Colonic mucosa (tissue), 4 donors: ENCODE data around the gene ENKD1. TPM values are rescaled to one million over a fixed set of nuclear protein-coding genes. Genes with fewer than 3 reads are reported as not detected.

Source experiments
- DNase-seq: peaks from one replicate; pipeline ENCODE4 v3.0.0-alpha.2; 2020
- H3K27ac ChIP-seq: fragments of 200-600 bp; one replicate; pipeline ENCODE4 v1.8.0; 2021
- H3K27me3 ChIP-seq: fragments of 200-600 bp; one replicate; pipeline ENCODE4 v1.8.0; 2021
- H3K36me3 ChIP-seq: fragments of 200-600 bp; one replicate; pipeline ENCODE4 v1.8.0; 2021
- H3K4me1 ChIP-seq: fragments of 200-600 bp; one replicate; pipeline ENCODE4 v1.8.0; 2021; ENCODE audit warnings: mild to moderate bottlenecking
- H3K4me3 ChIP-seq: fragments of 200-600 bp; one replicate; pipeline ENCODE4 v1.8.0; 2021
- H3K9ac ChIP-seq, 2 donors: one replicate each; pipeline ENCODE4 v1.7.0; 2013; ENCODE audit warnings: control low read depth in 2 of 2, low read depth in 2 of 2, low read length in 2 of 2
- H3K9me3 ChIP-seq: fragments of 200-600 bp; one replicate; pipeline ENCODE4 v1.8.0; 2021
- CTCF ChIP-seq: fragments of 200-600 bp; IDR thresholded peaks from one replicate; pipeline ENCODE4 v1.8.0; 2022; ENCODE audit warnings: antibody characterized with exemption, mild to moderate bottlenecking
- intact Hi-C: fragments of 100-400 bp; cut with DNase I; formaldehyde crosslinking; loops from one replicate; pipeline ENCODE4 v1.14.1; 2022
- total RNA-seq, 2 donors: library from RNA; stranded (reverse); fragmentation: NEBNext Ultra II Directional in 1 of 2; extraction: Animal tissue kit (Norgen Biotek cat#: 25700) in 1 of 2; gene quantifications; one replicate each; pipeline ENCODE4 v1.2.1, GENCODE V29; 2021
- donor health status: healthy.
- donor health status: DM: no; HTN: no; CAD: no.
- donor health status: DM: no; HTN: no; CAD: no.

The ENKD1 gene
- total RNA-seq, 2 donors from 2014 or later = 9.1 to 13.0 TPM

GRCh38 chr16:67664871-67665270, 1.7 kb downstream of the ENKD1 start:
- Histone ChIP-seq H3K27me3 (no peaks in the 10 kb centered on the region), H3K4me1 (peaks cover 17% of the 10 kb centered on the region), H3K9ac (no peak overlapping the region), H3K36me3 (no peaks in the 10 kb centered on the region), H3K4me3 (no peak overlapping the region), H3K27ac (no peak overlapping the region), H3K9me3 (no peaks in the 10 kb centered on the region)
- DNase-seq = no peak
- TF ChIP-seq CTCF = no peak
- intact Hi-C loops = loop anchor here (10.0 kb wide), 1 partner anchor 140 kb away; the partner anchor contains the start of gene RIPOR1

GRCh38 chr16:67664258-67664657, 2.3 kb downstream of the ENKD1 start:
- DNase-seq = no peak
- Histone ChIP-seq H3K4me3 (no peak overlapping the region), H3K36me3 (no peaks in the 10 kb centered on the region), H3K9me3 (no peaks in the 10 kb centered on the region), H3K27ac (no peak overlapping the region), H3K4me1 (peaks cover 19% of the 10 kb centered on the region), H3K27me3 (no peaks in the 10 kb centered on the region), H3K9ac (no peak overlapping the region)
- TF ChIP-seq CTCF = no peak
- intact Hi-C loops = loop anchor here (10.0 kb wide), 1 partner anchor 139 kb away; the partner anchor contains the start of gene RIPOR1

DNA sequence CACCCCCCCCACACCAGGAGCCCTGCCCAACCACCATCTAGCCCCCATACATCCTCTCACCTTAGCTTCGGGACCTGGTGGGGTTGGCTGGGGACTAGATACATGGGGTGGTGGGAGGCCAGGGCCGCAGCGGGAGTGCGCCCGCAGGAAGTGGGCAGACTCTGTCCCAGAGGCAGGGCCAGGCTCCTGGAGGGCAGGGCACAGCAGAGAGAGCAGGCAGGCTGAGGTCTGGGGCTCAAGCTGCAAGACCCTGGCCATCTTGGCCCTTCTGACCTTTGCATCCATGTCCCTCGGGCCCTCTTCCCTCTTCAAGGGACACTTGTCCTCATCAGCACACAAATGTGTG, 2.7 kb downstream of the ENKD1 start:
- peaks cover 23% of the 10 kb centered on the region for H3K4me1 ChIP-seq
- no peaks in the 10 kb centered on the region for H3K27me3 ChIP-seq
- H3K9ac ChIP-seq = no peak overlapping the region
- H3K36me3 ChIP-seq = no peaks in the 10 kb centered on the region
- no peaks in the 10 kb centered on the region for H3K9me3 ChIP-seq
- intact Hi-C loops = loop anchor here (10.0 kb wide), 1 partner anchor 139 kb away; the partner anchor contains the start of gene RIPOR1
- H3K4me3 ChIP-seq = no peak overlapping the region
- TF ChIP-seq CTCF = no peak
- no peak overlapping the region for H3K27ac ChIP-seq
- no peak for DNase-seq

DNA sequence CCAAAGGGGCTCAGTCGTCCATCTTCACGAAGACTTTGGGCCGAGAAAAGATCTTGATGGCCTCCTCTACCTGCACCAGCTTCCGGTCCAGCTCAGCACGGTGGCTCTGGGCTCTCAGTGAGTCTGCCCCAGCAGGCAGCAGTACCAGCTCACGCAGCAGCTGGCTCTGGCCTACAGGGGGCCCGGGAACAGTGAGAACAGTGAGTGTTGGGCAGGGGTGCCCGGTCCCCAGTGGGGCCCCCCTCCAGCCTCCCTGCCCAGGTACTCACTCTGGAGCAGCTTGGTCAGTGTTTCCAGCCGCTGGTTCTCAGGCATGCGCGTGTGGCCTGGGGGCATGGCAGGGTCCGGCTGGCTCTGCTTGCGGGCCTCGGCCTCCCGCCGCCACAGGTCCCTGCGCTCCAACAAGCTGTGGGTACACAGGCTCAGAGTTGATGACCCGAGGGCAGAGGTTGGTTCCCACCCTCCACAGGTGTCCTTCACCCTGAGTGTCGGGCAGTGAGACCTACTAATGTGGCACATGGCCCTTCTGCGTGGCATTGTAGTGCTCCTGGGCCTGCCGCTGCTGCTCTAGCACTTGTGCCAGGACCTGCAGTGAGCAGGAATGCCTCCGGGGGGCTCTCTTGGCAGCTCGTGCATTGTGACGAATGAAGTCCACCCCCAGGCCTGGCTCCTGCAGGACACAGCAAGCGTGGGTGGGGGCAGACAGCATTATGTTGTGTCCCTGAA, 3.2 kb downstream of the ENKD1 start:
- no peak overlapping the region for H3K9ac ChIP-seq
- TF ChIP-seq CTCF = no peak
- H3K4me3 ChIP-seq = no peak overlapping the region
- H3K4me1 ChIP-seq = peaks cover 23% of the 10 kb centered on the region
- H3K27ac ChIP-seq = no peak overlapping the region
- no peaks in the 10 kb centered on the region for H3K36me3 ChIP-seq
- no peak for DNase-seq
- intact Hi-C loops = loop anchor here (10.0 kb wide), 1 partner anchor 139 kb away; the partner anchor contains the start of gene RIPOR1
- no peaks in the 10 kb centered on the region for H3K27me3 ChIP-seq
- H3K9me3 ChIP-seq = no peaks in the 10 kb centered on the region

DNA sequence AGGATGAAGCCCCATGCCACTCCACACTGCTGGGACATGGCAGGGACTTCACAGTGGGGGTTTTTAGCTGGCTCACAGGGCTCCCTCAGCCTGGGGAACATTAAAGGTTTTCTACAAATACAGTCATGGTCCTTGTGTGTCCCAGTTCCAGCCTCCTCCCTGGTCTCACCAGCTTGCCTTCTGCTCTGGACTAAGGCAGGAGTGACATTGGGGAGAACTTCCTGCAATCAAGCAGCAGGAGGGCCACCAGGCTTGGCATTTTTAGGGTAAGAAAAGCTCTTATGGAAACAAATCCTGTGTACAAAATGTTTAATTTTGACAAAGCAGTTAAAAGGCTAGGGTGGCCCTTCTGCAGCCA, 3.9 kb downstream of the ENKD1 start:
- no peaks in the 10 kb centered on the region for H3K36me3 ChIP-seq
- H3K27me3 ChIP-seq = no peaks in the 10 kb centered on the region
- no peak for TF ChIP-seq CTCF
- no peak overlapping the region for H3K27ac ChIP-seq
- DNase-seq = no peak
- peaks cover 21% of the 10 kb centered on the region for H3K4me1 ChIP-seq
- intact Hi-C loops = loop anchor here (10.0 kb wide), 1 partner anchor 138 kb away; the partner anchor contains the start of gene RIPOR1
- H3K9me3 ChIP-seq = no peaks in the 10 kb centered on the region
- H3K4me3 ChIP-seq = no peak overlapping the region
- no peak overlapping the region for H3K9ac ChIP-seq
